ENCODE measurements around the gene LIMS2.

LIMS2 gene

GRCh38 chr2:127654084-127654837 lies 21.1 kb downstream of the LIMS2 start:
- no peak for DNase-seq
- Histone ChIP-seq H3K36me3 (no peaks in the 10 kb centered on the region), H3K9me3 (no peaks in the 10 kb centered on the region), H3K4me3 (ENCODE audit: low read depth, low read length) (no peak overlapping the region), H3K4me1 (peaks cover 12% of the 10 kb centered on the region), H3K27me3 (no peaks in the 10 kb centered on the region)
- no peak for TF ChIP-seq CTCF (IDR thresholded peaks at IDR 0.05; ENCODE audit: low read depth, low read length)

- Histone ChIP-seq H3K4me1 (peaks cover 12% of the 10 kb centered on the region), H3K4me3 (ENCODE audit: low read depth, low read length) (no peak overlapping the region), H3K36me3 (no peaks in the 10 kb centered on the region), H3K9me3 (no peaks in the 10 kb centered on the region), H3K27me3 (no peaks in the 10 kb centered on the region)
- DNase-seq = no peak
- no peak for TF ChIP-seq CTCF (IDR thresholded peaks at IDR 0.05; ENCODE audit: low read depth, low read length)
Observed at GRCh38 chr2:127653421-127654083, 21.8 kb downstream of the LIMS2 start.

GRCh38 chr2:127652786-127653357 lies 22.5 kb downstream of the LIMS2 start:
- H3K9me3 ChIP-seq = no peaks in the 10 kb centered on the region
- no peak for TF ChIP-seq CTCF (IDR thresholded peaks at IDR 0.05; ENCODE audit: low read depth, low read length)
- H3K4me1 ChIP-seq = peaks cover 12% of the 10 kb centered on the region
- DNase-seq = no peak
- no peaks in the 10 kb centered on the region for H3K36me3 ChIP-seq
- no peaks in the 10 kb centered on the region for H3K27me3 ChIP-seq
- no peak overlapping the region for H3K4me3 ChIP-seq (ENCODE audit: low read depth, low read length)

- no peak for TF ChIP-seq CTCF (IDR thresholded peaks at IDR 0.05; ENCODE audit: low read depth, low read length)
- no peaks in the 10 kb centered on the region for H3K9me3 ChIP-seq
- no peaks in the 10 kb centered on the region for H3K36me3 ChIP-seq
- no peak overlapping the region for H3K4me3 ChIP-seq (ENCODE audit: low read depth, low read length)
- H3K4me1 ChIP-seq = peaks cover 12% of the 10 kb centered on the region
- H3K27me3 ChIP-seq = no peaks in the 10 kb centered on the region
- peak; percentile 86 for DNase-seq
Observed at GRCh38 chr2:127651971-127652550, 23.3 kb downstream of the LIMS2 start.

GRCh38 chr2:127651381-127651809 lies 23.9 kb downstream of the LIMS2 start:
- peaks cover 12% of the 10 kb centered on the region for H3K4me1 ChIP-seq
- H3K9me3 ChIP-seq = no peaks in the 10 kb centered on the region
- no peak overlapping the region for H3K4me3 ChIP-seq (ENCODE audit: low read depth, low read length)
- no peak for DNase-seq
- no peaks in the 10 kb centered on the region for H3K36me3 ChIP-seq
- no peaks in the 10 kb centered on the region for H3K27me3 ChIP-seq
- no peak for TF ChIP-seq CTCF (IDR thresholded peaks at IDR 0.05; ENCODE audit: low read depth, low read length)

All from BE2C (cell line).